H1 (cell line): Measurements from ENCODE around the gene TGM1. TPM values are rescaled to one million over a fixed set of nuclear protein-coding genes. Genes with fewer than 3 reads are reported as not detected.

Experiments used
- ATF2 ChIP-seq: IDR thresholded peaks from 2 replicates; pipeline ENCODE4 v1.6.1; 2012; ENCODE audit warnings: low read length, inconsistent platforms
- BCL11A ChIP-seq, 2 experiments: IDR thresholded peaks; one replicate each; pipeline ENCODE4 v1.6.1; 2011; ENCODE audit warnings: low read depth in 2 of 2, low read length in 2 of 2, mild to moderate bottlenecking in 2 of 2
- CHD1 ChIP-seq: IDR thresholded peaks from 2 replicates; pipeline ENCODE4 v1.6.1; 2012; ENCODE audit warnings: low read depth, low read length, improper control_type of control experiment
- CTCF ChIP-seq, 3 experiments: IDR thresholded peaks; 1 replicate in 2 of 3; 2 replicates in 1 of 3; pipeline versions ENCODE4 v1.5.1 to v1.6.1; 2011; ENCODE audit warnings: low read length in 3 of 3, mild to moderate bottlenecking in 3 of 3, inconsistent platforms in 2 of 3, low read depth in 1 of 3, moderate library complexity in 1 of 3; ENCODE audit not compliant: insufficient read depth in 1 of 3; ENCODE audit errors: control extremely low read depth in 1 of 3
- EGR1 ChIP-seq: IDR thresholded peaks from 2 replicates; pipeline ENCODE4 v1.6.1; 2011; ENCODE audit warnings: low read depth, low read length, borderline replicate concordance
- EP300 ChIP-seq, 2 experiments: IDR thresholded peaks; 1 replicate in 1 of 2; 2 replicates in 1 of 2; pipeline ENCODE4 v1.6.1; 2011 to 2012; ENCODE audit warnings: low read depth in 2 of 2, low read length in 2 of 2, mild to moderate bottlenecking in 2 of 2, borderline replicate concordance in 1 of 2, inconsistent platforms in 1 of 2, moderate library complexity in 1 of 2
- EZH2 ChIP-seq: fragments of 200-600 bp; sonication (generic); IDR thresholded peaks from 2 replicates; pipeline ENCODE4 v1.7.1; 2012; ENCODE audit warnings: low read depth, mild to moderate bottlenecking, moderate library complexity, low read length, inconsistent platforms; ENCODE audit not compliant: severe bottlenecking
- HDAC2 ChIP-seq, 2 experiments: fragments of 300-600 bp in 1 of 2; sonication (generic) in 1 of 2; IDR thresholded peaks; 2 replicates each; pipeline ENCODE4 v1.6.1; 2011 to 2012; ENCODE audit warnings: low read depth in 2 of 2, low read length in 2 of 2, mild to moderate bottlenecking in 2 of 2, moderate library complexity in 2 of 2, borderline replicate concordance in 1 of 2, inconsistent platforms in 1 of 2
- JUN ChIP-seq: IDR thresholded peaks from 2 replicates; pipeline ENCODE4 v1.6.1; 2011; ENCODE audit warnings: low read depth, mild to moderate bottlenecking, improper control_type of control experiment, low read length
- KDM4A ChIP-seq: IDR thresholded peaks from one replicate; pipeline ENCODE4 v1.7.1; 2012; ENCODE audit warnings: low read depth, mild to moderate bottlenecking, moderate library complexity, low read length, inconsistent platforms; ENCODE audit not compliant: severe bottlenecking
- MAFK ChIP-seq: IDR thresholded peaks from 2 replicates; pipeline ENCODE4 v1.6.1; 2012; ENCODE audit warnings: low read depth, mild to moderate bottlenecking, improper control_type of control experiment, low read length
- NANOG ChIP-seq: IDR thresholded peaks from 2 replicates; pipeline ENCODE4 v1.6.1; 2011; ENCODE audit warnings: low read length, low read depth, mild to moderate bottlenecking, inconsistent platforms; ENCODE audit not compliant: insufficient read depth, poor library complexity, severe bottlenecking
- POLR2AphosphoS5 ChIP-seq: IDR thresholded peaks from 2 replicates; pipeline ENCODE4 v1.6.1; 2011; ENCODE audit warnings: low read depth, low read length
- RXRA ChIP-seq: IDR thresholded peaks from 2 replicates; pipeline ENCODE4 v1.6.1; 2011; ENCODE audit warnings: low read depth, mild to moderate bottlenecking, low read length, moderate library complexity; ENCODE audit not compliant: insufficient read depth
- SIX5 ChIP-seq: IDR thresholded peaks from 2 replicates; pipeline ENCODE4 v1.6.1; 2011; ENCODE audit warnings: mild to moderate bottlenecking, low read depth, low read length
- SP2 ChIP-seq: IDR thresholded peaks from 2 replicates; pipeline ENCODE4 v1.6.1; 2012; ENCODE audit warnings: mild to moderate bottlenecking, low read length, inconsistent platforms
- SUZ12 ChIP-seq: fragments of 200-600 bp; sonication (generic); IDR thresholded peaks from 2 replicates; pipeline ENCODE4 v1.6.1; 2012; ENCODE audit warnings: mild to moderate bottlenecking, inconsistent platforms, low read length, moderate library complexity, mixed read lengths
- TAF1 ChIP-seq: IDR thresholded peaks from 2 replicates; pipeline ENCODE4 v1.6.1; 2011; ENCODE audit warnings: mild to moderate bottlenecking, low read depth, low read length
- TBP ChIP-seq: IDR thresholded peaks from 2 replicates; pipeline ENCODE4 v1.6.1; 2011; ENCODE audit warnings: low read depth, low read length, improper control_type of control experiment
- TEAD4 ChIP-seq: IDR thresholded peaks from 2 replicates; pipeline ENCODE4 v1.6.1; 2012; ENCODE audit warnings: low read depth, low read length, inconsistent platforms, mixed read lengths
- polyA plus RNA-seq, 7 experiments: library from polyadenylated mRNA; depleted of rRNA in 3 of 7; stranded (reverse) in 5 of 7; unstranded in 2 of 7; fragments of >200 nt in 5 of 7; fragments of 200-250 nt in 2 of 7; gene quantifications; 1 replicate in 5 of 7; 2 replicates in 1 of 7; 4 replicates in 1 of 7; pipeline versions ENCODE4 v1.2.1 to v1.2.3, GENCODE V29; 2011 to 2013; ENCODE audit warnings: missing spikeins in 2 of 7, mixed read lengths in 2 of 7
- total RNA-seq: library from RNA; stranded (reverse); fragmentation: NEBNext Ultra II Directional; extraction: Animal tissue kit (Norgen Biotek cat#: 25700); gene quantifications from 2 replicates; pipeline ENCODE4 v1.2.1, GENCODE V29; 2021

TGM1 gene
- total and polyA plus RNA-seq, 2 of the 8 experiments (the other 6 are each of a cell fraction or from before 2014, with no cell fraction given) = 1.8 to 2.2 TPM

GRCh38 chr14:24271134-24271833 lies 8.3 kb upstream of the TGM1 start, which contains the start of gene RABGGTA (continued):
- TF ChIP-seq POLR2AphosphoS5 (peak; percentile 92), SUZ12 (no peak), RXRA (no peak), CHD1 (no peak), CTCF (IDR thresholded peaks at IDR 0.05; ENCODE audit: control extremely low read depth in 1 of 3, insufficient read depth in 1 of 3, low read depth in 1 of 3, low read length in 3 of 3) (peak; percentile 87 to 90 (median 90)), NANOG (no peak), ATF2 (no peak), KDM4A (peak; percentile 69), TAF1 (peak; percentile 80), JUN (no peak), MAFK (no peak), EP300 (IDR thresholded peaks at IDR 0.05; ENCODE audit: borderline replicate concordance in 1 of 2, low read depth in 2 of 2, low read length in 2 of 2) (peak; percentile 14 to 76; a peak in 2 of 3 replicates), EZH2 (no peak), SP2 (peak; percentile 92), SIX5 (no peak), EGR1 (peak; percentile 88; the same call in 1 of the 2 replicates), BCL11A (IDR thresholded peaks at IDR 0.05; ENCODE audit: low read depth in 2 of 2, low read length in 2 of 2) (no peak), TEAD4 (no peak), HDAC2 (IDR thresholded peaks at IDR 0.05; ENCODE audit: borderline replicate concordance in 1 of 2, low read depth in 2 of 2, low read length in 2 of 2) (peak; percentile 63 to 88; a peak in 3 of 4 replicates), TBP (peak; percentile 76)
